Colonic mucosa (tissue), 4 donors: ENCODE data around the gene HOXB8. TPM values are rescaled to one million over a fixed set of nuclear protein-coding genes. Genes with fewer than 3 reads are reported as not detected.

Source experiments
- DNase-seq: peaks from one replicate; pipeline ENCODE4 v3.0.0-alpha.2; 2020
- H3K27ac ChIP-seq: fragments of 200-600 bp; one replicate; pipeline ENCODE4 v1.8.0; 2021
- H3K27me3 ChIP-seq: fragments of 200-600 bp; one replicate; pipeline ENCODE4 v1.8.0; 2021
- H3K36me3 ChIP-seq: fragments of 200-600 bp; one replicate; pipeline ENCODE4 v1.8.0; 2021
- H3K4me1 ChIP-seq: fragments of 200-600 bp; one replicate; pipeline ENCODE4 v1.8.0; 2021; ENCODE audit warnings: mild to moderate bottlenecking
- H3K4me3 ChIP-seq: fragments of 200-600 bp; one replicate; pipeline ENCODE4 v1.8.0; 2021
- H3K9ac ChIP-seq, 2 donors: one replicate each; pipeline ENCODE4 v1.7.0; 2013; ENCODE audit warnings: control low read depth in 2 of 2, low read depth in 2 of 2, low read length in 2 of 2
- H3K9me3 ChIP-seq: fragments of 200-600 bp; one replicate; pipeline ENCODE4 v1.8.0; 2021
- intact Hi-C: fragments of 100-400 bp; cut with DNase I; formaldehyde crosslinking; loops from one replicate; pipeline ENCODE4 v1.14.1; 2022
- total RNA-seq, 2 donors: library from RNA; stranded (reverse); fragmentation: NEBNext Ultra II Directional in 1 of 2; extraction: Animal tissue kit (Norgen Biotek cat#: 25700) in 1 of 2; gene quantifications; one replicate each; pipeline ENCODE4 v1.2.1, GENCODE V29; 2021
- TF ChIP-seq, protein P1 (sequence below): fragments of 200-600 bp; IDR thresholded peaks from one replicate; pipeline ENCODE4 v1.8.0; 2022; ENCODE audit warnings: antibody characterized with exemption, mild to moderate bottlenecking
- donor health status: healthy.
- donor health status: DM: no; HTN: no; CAD: no.
- donor health status: DM: no; HTN: no; CAD: no.

The HOXB8 gene
- total RNA-seq, 2 donors from 2014 or later = 4.2 to 7.4 TPM

DNA sequence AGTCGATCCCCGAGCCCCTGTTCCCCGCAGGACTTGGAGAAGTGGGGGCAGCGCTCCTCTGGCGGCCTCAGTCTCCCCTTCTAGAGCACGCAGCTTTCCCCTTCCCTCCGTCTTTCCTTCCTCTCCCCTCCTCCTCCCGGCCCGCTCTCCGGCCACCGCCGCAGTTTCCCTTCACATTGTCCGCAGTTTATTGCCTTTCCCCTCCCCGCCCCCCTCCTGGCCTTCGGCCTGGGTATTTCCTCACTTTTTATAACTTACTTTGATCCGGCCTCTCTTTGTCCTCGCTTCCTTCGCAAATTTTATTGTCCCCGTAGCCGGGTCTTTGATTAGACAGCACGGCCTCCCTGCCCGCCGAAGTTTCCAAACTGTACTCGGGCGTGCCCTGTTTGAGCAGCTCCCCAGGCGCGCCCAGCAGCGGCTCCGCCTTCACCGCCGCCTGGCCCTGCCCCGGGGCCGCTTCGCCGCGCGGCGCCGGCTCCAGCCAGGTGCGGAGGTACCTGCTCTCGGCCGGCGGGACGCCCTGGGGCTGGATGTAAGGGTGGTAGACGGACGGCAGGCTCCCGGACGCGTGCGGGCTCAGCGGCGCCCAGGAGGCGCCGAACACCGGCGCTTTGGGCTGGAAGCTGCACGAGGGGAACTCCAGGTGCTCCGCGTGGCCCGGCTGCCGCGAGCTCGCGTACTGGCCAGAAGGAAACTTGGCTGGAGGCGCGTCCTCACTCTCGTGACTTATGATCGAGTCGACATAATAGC is 10.6 kb upstream of the HOXB8 start:
- peak; percentile 91 for DNase-seq
- Histone ChIP-seq H3K9ac (peak overlapping the region; percentile 71 to 73), H3K36me3 (no peaks in the 10 kb centered on the region), H3K9me3 (no peaks in the 10 kb centered on the region), H3K27me3 (peaks cover 42% of the 10 kb centered on the region), H3K4me1 (peaks cover 8% of the 10 kb centered on the region), H3K4me3 (peak overlapping the region; percentile 48), H3K27ac (peak overlapping the region; percentile 82)
- intact Hi-C loops = loop anchor here (10.0 kb wide), 1 partner anchor 481 kb away; no protein-coding TSS in a partner anchor
- TF ChIP-seq, protein P1, sequence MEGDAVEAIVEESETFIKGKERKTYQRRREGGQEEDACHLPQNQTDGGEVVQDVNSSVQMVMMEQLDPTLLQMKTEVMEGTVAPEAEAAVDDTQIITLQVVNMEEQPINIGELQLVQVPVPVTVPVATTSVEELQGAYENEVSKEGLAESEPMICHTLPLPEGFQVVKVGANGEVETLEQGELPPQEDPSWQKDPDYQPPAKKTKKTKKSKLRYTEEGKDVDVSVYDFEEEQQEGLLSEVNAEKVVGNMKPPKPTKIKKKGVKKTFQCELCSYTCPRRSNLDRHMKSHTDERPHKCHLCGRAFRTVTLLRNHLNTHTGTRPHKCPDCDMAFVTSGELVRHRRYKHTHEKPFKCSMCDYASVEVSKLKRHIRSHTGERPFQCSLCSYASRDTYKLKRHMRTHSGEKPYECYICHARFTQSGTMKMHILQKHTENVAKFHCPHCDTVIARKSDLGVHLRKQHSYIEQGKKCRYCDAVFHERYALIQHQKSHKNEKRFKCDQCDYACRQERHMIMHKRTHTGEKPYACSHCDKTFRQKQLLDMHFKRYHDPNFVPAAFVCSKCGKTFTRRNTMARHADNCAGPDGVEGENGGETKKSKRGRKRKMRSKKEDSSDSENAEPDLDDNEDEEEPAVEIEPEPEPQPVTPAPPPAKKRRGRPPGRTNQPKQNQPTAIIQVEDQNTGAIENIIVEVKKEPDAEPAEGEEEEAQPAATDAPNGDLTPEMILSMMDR = no peak

DNA sequence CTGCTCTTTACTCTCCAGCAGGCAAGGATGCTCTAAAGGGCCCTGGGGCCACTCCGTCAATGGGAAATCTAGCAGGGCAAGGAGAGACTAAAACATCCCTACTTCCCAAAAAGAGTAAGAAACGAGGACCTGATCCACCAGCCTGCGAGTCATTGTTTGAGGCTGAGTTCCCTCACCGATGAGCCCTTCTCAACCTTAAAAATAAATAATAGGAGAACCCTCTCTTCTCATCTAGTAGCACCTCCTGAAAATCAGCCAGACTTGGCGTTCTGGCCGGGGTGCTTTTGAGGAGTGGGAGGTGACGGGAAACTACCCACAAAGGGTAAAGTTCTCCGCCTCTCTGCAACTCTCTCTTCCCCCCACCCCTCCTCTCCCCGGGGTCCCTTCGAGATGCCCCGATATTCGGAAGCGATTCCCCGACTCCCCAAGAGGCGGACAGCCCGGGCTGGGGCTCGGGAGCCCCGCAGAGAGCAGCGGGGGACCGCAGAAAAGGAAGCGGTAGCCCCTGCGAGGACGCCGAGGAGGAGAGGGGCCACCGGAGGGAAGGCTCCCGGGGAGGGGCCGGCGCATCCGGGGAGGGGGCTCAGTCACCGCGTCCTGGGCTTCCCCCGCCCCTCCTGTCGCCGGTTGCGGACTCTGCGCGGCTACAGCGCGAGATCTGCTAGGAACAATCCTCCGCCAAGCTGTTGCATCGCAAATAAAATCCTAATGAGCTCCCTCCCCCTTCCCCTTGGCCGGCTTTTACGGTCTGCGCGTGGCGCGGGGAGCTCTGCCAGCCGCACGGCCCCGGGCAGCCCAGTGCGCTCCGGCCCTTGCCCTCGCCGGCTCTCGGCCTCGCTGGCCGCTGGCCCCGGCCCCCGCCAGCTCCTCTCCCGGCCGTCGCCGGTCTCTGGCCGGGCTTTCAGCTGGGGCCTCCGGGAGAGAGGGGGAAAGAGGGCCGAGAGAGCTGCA is 9.7 kb upstream of the HOXB8 start:
- intact Hi-C loops = loop anchor here (10.0 kb wide), 1 partner anchor 480 kb away; no protein-coding TSS in a partner anchor
- TF ChIP-seq, protein P1 = no peak
- Histone ChIP-seq H3K9me3 (no peaks in the 10 kb centered on the region), H3K27me3 (peaks cover 44% of the 10 kb centered on the region), H3K4me1 (peaks cover 8% of the 10 kb centered on the region), H3K27ac (peak overlapping the region; percentile 82), H3K36me3 (no peaks in the 10 kb centered on the region), H3K9ac (peak overlapping the region; percentile 71 to 73), H3K4me3 (peak overlapping the region; percentile 48)
- no peak for DNase-seq

DNA sequence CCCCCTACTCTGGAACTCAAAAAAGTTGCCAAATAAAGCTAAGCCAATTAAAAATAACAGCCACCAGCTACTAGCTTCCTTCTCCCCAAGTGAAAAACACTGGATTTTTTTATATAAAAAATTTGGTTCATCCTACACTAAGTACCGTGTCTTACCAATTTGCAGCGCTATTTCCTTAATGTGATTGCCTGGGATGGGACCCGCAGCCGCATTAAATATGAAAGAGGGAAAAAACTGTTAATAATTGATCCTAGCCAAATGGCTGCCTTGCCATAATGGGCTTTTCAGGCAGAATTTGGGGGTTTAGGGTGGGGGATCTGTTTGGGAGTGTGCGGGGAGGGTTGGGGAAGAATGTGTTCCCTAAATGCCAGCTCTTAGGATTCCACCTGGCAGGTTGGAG is 9.0 kb upstream of the HOXB8 start:
- intact Hi-C loops = loop anchor here (10.0 kb wide), 1 partner anchor 479 kb away; no protein-coding TSS in a partner anchor
- H3K27ac ChIP-seq = no peak overlapping the region
- DNase-seq = no peak
- H3K27me3 ChIP-seq = peaks cover 37% of the 10 kb centered on the region
- H3K9ac ChIP-seq = peak overlapping the region; percentile 71 to 73
- H3K4me3 ChIP-seq = no peak overlapping the region
- H3K4me1 ChIP-seq = peaks cover 5% of the 10 kb centered on the region
- no peaks in the 10 kb centered on the region for H3K9me3 ChIP-seq
- TF ChIP-seq, protein P1 = no peak
- no peaks in the 10 kb centered on the region for H3K36me3 ChIP-seq

DNA sequence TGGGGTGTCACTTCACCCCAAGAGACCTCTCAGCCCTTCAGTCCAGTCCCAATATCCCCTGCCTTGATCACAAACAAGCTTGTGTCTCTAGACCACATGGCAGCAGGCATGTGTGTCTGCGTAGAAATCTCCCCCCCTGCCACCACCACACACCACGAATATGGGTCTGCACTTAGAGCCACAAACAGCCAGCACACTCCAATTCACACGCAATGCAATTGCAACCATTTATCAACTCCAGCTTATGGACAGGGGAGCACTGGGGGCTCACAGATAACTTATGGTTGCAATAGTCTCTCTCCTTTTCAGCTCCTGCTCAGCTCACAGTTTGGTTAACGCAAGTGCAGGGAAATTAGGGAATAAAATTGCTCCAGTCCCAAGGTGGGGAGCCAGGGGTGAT is 8.5 kb upstream of the HOXB8 start:
- no peaks in the 10 kb centered on the region for H3K36me3 ChIP-seq
- H3K9me3 ChIP-seq = no peaks in the 10 kb centered on the region
- H3K4me1 ChIP-seq = peaks cover 3% of the 10 kb centered on the region
- intact Hi-C loops = loop anchor here (10.0 kb wide), 1 partner anchor 479 kb away; no protein-coding TSS in a partner anchor
- TF ChIP-seq, protein P1 = no peak
- peak overlapping the region in 1 of 2 donors; percentile 60 for H3K9ac ChIP-seq
- DNase-seq = no peak
- peaks cover 37% of the 10 kb centered on the region for H3K27me3 ChIP-seq
- H3K4me3 ChIP-seq = no peak overlapping the region
- H3K27ac ChIP-seq = no peak overlapping the region

DNA sequence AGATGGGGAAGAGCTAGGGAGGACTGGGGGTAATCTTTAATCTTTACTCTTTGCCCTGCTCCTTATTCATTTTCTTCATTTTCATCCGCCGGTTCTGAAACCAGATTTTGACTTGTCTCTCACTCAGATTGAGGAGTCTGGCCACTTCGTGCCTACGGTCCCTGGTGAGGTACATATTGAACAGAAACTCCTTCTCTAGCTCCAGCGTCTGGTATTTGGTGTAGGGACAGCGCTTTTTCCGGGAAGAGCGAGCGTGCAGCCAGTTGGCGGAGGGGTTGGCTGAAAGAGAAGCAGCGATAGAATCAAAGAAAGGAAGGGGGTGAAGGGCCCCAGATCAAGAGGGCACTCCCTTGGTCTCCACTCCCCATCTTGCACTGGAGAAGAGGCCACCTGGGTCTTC is 7.8 kb upstream of the HOXB8 start:
- intact Hi-C loops = loop anchor here (10.0 kb wide), 1 partner anchor 478 kb away; no protein-coding TSS in a partner anchor

More for the DNA sequence above, 7.8 kb upstream of the HOXB8 start:
- no peaks in the 10 kb centered on the region for H3K36me3 ChIP-seq
- no peak overlapping the region for H3K27ac ChIP-seq
- TF ChIP-seq, protein P1 = no peak
- peak overlapping the region in 1 of 2 donors; percentile 59 for H3K9ac ChIP-seq
- H3K4me1 ChIP-seq = peaks cover 9% of the 10 kb centered on the region
- H3K4me3 ChIP-seq = no peak overlapping the region
- no peaks in the 10 kb centered on the region for H3K9me3 ChIP-seq
- H3K27me3 ChIP-seq = peaks cover 42% of the 10 kb centered on the region
- DNase-seq = no peak
